Activated CD4-positive, alpha-beta T cell treated with anti-CD3 and anti-CD28 coated beads for 4 hours (primary cell): ENCODE results near the gene RAB36.

Experiments
- DNase-seq, 2 donors: peaks; one replicate each; pipeline ENCODE4 v3.0.0-alpha.2; 2020

RAB36 gene

DNA sequence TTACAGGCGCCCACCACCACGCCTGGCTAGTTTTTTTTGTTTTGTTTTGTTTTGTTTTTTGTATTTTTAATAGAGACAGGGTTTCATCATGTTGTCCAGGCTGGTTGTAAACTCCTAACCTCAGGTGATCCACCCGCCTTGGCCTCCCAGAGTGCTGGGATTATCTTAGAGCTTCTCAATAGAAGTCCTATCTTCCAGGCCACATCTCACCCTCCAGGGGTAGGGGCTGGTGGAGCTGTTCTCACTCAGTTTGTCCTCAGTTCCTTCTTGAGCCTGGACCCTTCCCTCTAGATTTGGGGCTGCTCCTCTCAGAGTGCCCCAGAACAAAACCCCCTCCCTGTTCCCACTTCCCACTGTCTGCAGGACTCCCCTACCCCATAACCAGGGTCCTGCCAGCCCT lies 66.3 kb downstream of the RAB36 start:
- DNase-seq, result no peak

DNA sequence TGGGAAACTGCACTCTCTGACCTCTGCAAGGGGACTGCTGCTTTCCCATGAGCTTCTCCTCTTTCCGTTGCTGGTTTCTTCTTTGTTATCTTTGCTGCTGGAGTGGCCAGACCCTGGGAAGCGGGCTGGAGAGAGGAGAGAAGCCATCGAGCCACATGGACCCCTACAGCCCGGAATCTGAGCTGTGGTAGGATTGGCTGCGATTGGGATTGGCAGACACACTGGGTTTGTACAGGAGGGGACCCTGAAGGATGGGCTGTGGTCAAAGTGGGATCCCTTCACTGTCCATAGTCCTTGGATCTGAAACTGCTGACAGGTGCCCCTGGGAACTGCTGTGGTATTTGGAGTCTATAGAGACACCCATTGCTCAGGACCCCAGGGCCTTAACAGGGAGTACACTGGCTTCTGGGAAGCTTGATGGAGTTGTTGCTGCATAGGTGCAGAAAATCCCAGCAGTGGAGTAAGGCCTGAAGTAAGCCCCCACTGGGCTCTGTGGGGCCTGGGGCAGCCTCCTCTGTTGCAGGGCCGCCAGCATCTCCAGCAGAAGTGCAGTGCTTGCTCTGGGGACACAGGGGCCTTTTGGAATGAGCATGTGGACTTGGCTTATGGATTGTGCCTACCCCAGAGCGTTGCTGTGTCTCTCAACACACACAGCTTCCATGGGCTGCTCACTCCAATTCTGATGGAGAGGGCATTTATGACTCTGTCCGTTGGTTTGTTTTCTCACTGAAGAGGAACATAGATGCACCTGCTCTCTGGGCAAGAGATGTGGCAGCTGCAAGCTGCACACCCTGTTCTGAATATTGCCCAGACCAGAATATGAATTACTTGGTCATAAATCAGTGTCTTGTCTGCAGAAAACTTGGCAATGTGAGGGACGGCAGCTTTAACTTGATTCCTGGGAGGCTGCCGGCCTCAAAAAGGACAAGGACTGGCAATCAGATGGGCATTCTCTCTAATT lies 67.1 kb downstream of the RAB36 start:
- no peak for DNase-seq

GRCh38 chr22:23213022-23213555 lies 67.8 kb downstream of the RAB36 start:
- no peak for DNase-seq

DNA sequence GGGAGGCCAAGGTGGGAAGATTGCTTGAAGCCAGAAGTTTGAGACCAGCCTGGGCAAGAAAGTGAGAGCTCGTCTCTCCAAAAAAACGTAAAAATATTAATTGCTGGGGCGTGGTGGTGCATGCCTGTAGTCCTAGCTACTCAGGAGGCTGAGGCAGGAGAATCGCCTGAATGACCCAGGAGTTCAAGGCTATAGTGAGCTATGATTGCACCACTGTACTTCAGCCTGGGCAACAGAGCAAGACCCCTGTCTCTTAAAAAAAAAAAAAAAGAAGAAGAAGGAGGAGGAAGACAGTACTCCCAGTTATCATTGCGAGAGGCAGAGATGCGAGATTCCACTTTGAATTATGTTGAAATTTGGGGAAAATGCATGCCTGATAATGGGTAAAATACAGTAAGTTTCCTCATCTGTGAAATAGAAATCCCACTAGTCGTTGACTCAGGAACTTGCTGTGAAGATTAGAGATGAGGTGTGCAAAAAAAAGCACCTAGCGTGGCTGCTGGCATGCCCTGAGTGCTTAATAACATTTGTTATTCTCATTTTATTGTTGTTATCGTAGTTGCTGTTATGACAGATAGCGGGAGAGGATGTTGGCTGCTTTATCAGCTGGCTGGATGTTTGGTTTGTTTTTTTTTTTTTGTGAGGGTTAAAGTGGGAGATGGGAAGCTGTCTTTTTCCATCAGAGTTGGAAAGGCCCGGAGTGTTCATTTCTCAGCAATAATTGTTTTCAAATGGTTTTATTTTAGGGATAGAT lies 68.5 kb downstream of the RAB36 start:
- DNase-seq, result no peak
